ENCODE data around the gene ADGRA3.

The ADGRA3 gene

GRCh38 chr4:22473268-22473667 is 42.6 kb downstream of the ADGRA3 start:
- no peaks in the 10 kb centered on the region for H3K36me3 ChIP-seq (ENCODE audit: insufficient read depth, low read length)
- no peak overlapping the region for H3K4me3 ChIP-seq
- no peaks in the 10 kb centered on the region for H3K9me3 ChIP-seq (ENCODE audit: low read depth, low read length)
- DNase-seq (ENCODE audit: low read depth, low spot score) = no peak
- no peak for TF ChIP-seq FOXP2 (optimal IDR thresholded peaks at IDR 0.05; ENCODE audit: control extremely low read depth, extremely low read length, insufficient read depth)
- no peak for TF ChIP-seq EZH2 (IDR thresholded peaks at IDR 0.05)
- TF ChIP-seq POLR2AphosphoS5 (IDR thresholded peaks at IDR 0.05; ENCODE audit: borderline replicate concordance, low read depth, low read length) = no peak
- no peak overlapping the region for H3K27ac ChIP-seq
- no peak overlapping the region for H3K9ac ChIP-seq (ENCODE audit: insufficient read length)

GRCh38 chr4:22471999-22472461 is 43.8 kb downstream of the ADGRA3 start:
- Histone ChIP-seq H3K36me3 (ENCODE audit: insufficient read depth, low read length) (no peaks in the 10 kb centered on the region), H3K9ac (ENCODE audit: insufficient read length) (no peak overlapping the region), H3K9me3 (ENCODE audit: low read depth, low read length) (no peaks in the 10 kb centered on the region), H3K27ac (no peak overlapping the region), H3K4me3 (no peak overlapping the region)
- DNase-seq (ENCODE audit: low read depth, low spot score) = no peak
- TF ChIP-seq EZH2 (IDR thresholded peaks at IDR 0.05) = no peak
- TF ChIP-seq POLR2AphosphoS5 (IDR thresholded peaks at IDR 0.05; ENCODE audit: borderline replicate concordance, low read depth, low read length) = no peak
- TF ChIP-seq FOXP2 (optimal IDR thresholded peaks at IDR 0.05; ENCODE audit: control extremely low read depth, extremely low read length, insufficient read depth) = no peak

- TF ChIP-seq EZH2 (IDR thresholded peaks at IDR 0.05) (no peak), POLR2AphosphoS5 (IDR thresholded peaks at IDR 0.05; ENCODE audit: borderline replicate concordance, low read depth, low read length) (no peak), FOXP2 (optimal IDR thresholded peaks at IDR 0.05; ENCODE audit: control extremely low read depth, extremely low read length, insufficient read depth) (no peak)
- Histone ChIP-seq H3K9ac (ENCODE audit: insufficient read length) (no peak overlapping the region), H3K4me3 (no peak overlapping the region), H3K27ac (no peak overlapping the region), H3K36me3 (ENCODE audit: insufficient read depth, low read length) (no peaks in the 10 kb centered on the region), H3K9me3 (ENCODE audit: low read depth, low read length) (no peaks in the 10 kb centered on the region)
- DNase-seq (ENCODE audit: low read depth, low spot score) = no peak
Observed at GRCh38 chr4:22471419-22471818, 44.4 kb downstream of the ADGRA3 start.

GRCh38 chr4:22466581-22466980 is 49.3 kb downstream of the ADGRA3 start:
- no peak overlapping the region for H3K9ac ChIP-seq (ENCODE audit: insufficient read length)
- H3K27ac ChIP-seq = no peak overlapping the region
- no peaks in the 10 kb centered on the region for H3K36me3 ChIP-seq (ENCODE audit: insufficient read depth, low read length)
- DNase-seq (ENCODE audit: low read depth, low spot score) = no peak
- no peak overlapping the region for H3K4me3 ChIP-seq
- TF ChIP-seq EZH2 (IDR thresholded peaks at IDR 0.05) (no peak), FOXP2 (optimal IDR thresholded peaks at IDR 0.05; ENCODE audit: control extremely low read depth, extremely low read length, insufficient read depth) (no peak), POLR2AphosphoS5 (IDR thresholded peaks at IDR 0.05; ENCODE audit: borderline replicate concordance, low read depth, low read length) (no peak)
- H3K9me3 ChIP-seq (ENCODE audit: low read depth, low read length) = no peaks in the 10 kb centered on the region

GRCh38 chr4:22465996-22466395 is 49.9 kb downstream of the ADGRA3 start:
- H3K27ac ChIP-seq = no peak overlapping the region
- no peaks in the 10 kb centered on the region for H3K9me3 ChIP-seq (ENCODE audit: low read depth, low read length)
- no peak for TF ChIP-seq FOXP2 (optimal IDR thresholded peaks at IDR 0.05; ENCODE audit: control extremely low read depth, extremely low read length, insufficient read depth)
- TF ChIP-seq POLR2AphosphoS5 (IDR thresholded peaks at IDR 0.05; ENCODE audit: borderline replicate concordance, low read depth, low read length) = no peak
- no peak for TF ChIP-seq EZH2 (IDR thresholded peaks at IDR 0.05)
- DNase-seq (ENCODE audit: low read depth, low spot score) = no peak
- H3K9ac ChIP-seq (ENCODE audit: insufficient read length) = no peak overlapping the region
- no peaks in the 10 kb centered on the region for H3K36me3 ChIP-seq (ENCODE audit: insufficient read depth, low read length)
- no peak overlapping the region for H3K4me3 ChIP-seq

- Histone ChIP-seq H3K4me3 (no peak overlapping the region), H3K9ac (ENCODE audit: insufficient read length) (no peak overlapping the region), H3K27ac (no peak overlapping the region), H3K9me3 (ENCODE audit: low read depth, low read length) (no peaks in the 10 kb centered on the region), H3K36me3 (ENCODE audit: insufficient read depth, low read length) (no peaks in the 10 kb centered on the region)
- no peak for DNase-seq (ENCODE audit: low read depth, low spot score)
- TF ChIP-seq EZH2 (IDR thresholded peaks at IDR 0.05) (no peak), FOXP2 (optimal IDR thresholded peaks at IDR 0.05; ENCODE audit: control extremely low read depth, extremely low read length, insufficient read depth) (no peak), POLR2AphosphoS5 (IDR thresholded peaks at IDR 0.05; ENCODE audit: borderline replicate concordance, low read depth, low read length) (no peak)
Observed at GRCh38 chr4:22465349-22465748, 50.5 kb downstream of the ADGRA3 start.

GRCh38 chr4:22463179-22463578 is 52.7 kb downstream of the ADGRA3 start:
- H3K4me3 ChIP-seq = no peak overlapping the region
- no peak for DNase-seq (ENCODE audit: low read depth, low spot score)
- H3K27ac ChIP-seq = no peak overlapping the region
- no peaks in the 10 kb centered on the region for H3K9me3 ChIP-seq (ENCODE audit: low read depth, low read length)
- H3K9ac ChIP-seq (ENCODE audit: insufficient read length) = no peak overlapping the region
- no peaks in the 10 kb centered on the region for H3K36me3 ChIP-seq (ENCODE audit: insufficient read depth, low read length)
- TF ChIP-seq EZH2 (IDR thresholded peaks at IDR 0.05) = no peak
- TF ChIP-seq FOXP2 (optimal IDR thresholded peaks at IDR 0.05; ENCODE audit: control extremely low read depth, extremely low read length, insufficient read depth) = no peak
- no peak for TF ChIP-seq POLR2AphosphoS5 (IDR thresholded peaks at IDR 0.05; ENCODE audit: borderline replicate concordance, low read depth, low read length)

GRCh38 chr4:22462688-22463087 is 53.2 kb downstream of the ADGRA3 start:
- no peaks in the 10 kb centered on the region for H3K36me3 ChIP-seq (ENCODE audit: insufficient read depth, low read length)
- H3K27ac ChIP-seq = no peak overlapping the region
- H3K9me3 ChIP-seq (ENCODE audit: low read depth, low read length) = no peaks in the 10 kb centered on the region
- no peak overlapping the region for H3K9ac ChIP-seq (ENCODE audit: insufficient read length)
- TF ChIP-seq EZH2 (IDR thresholded peaks at IDR 0.05) (no peak), POLR2AphosphoS5 (IDR thresholded peaks at IDR 0.05; ENCODE audit: borderline replicate concordance, low read depth, low read length) (no peak), FOXP2 (optimal IDR thresholded peaks at IDR 0.05; ENCODE audit: control extremely low read depth, extremely low read length, insufficient read depth) (no peak)
- no peak for DNase-seq (ENCODE audit: low read depth, low spot score)
- no peak overlapping the region for H3K4me3 ChIP-seq

- Histone ChIP-seq H3K9me3 (ENCODE audit: low read depth, low read length) (no peaks in the 10 kb centered on the region), H3K36me3 (ENCODE audit: insufficient read depth, low read length) (no peaks in the 10 kb centered on the region), H3K4me3 (no peak overlapping the region), H3K9ac (ENCODE audit: insufficient read length) (no peak overlapping the region), H3K27ac (no peak overlapping the region)
- no peak for TF ChIP-seq POLR2AphosphoS5 (IDR thresholded peaks at IDR 0.05; ENCODE audit: borderline replicate concordance, low read depth, low read length)
- no peak for TF ChIP-seq EZH2 (IDR thresholded peaks at IDR 0.05)
- TF ChIP-seq FOXP2 (optimal IDR thresholded peaks at IDR 0.05; ENCODE audit: control extremely low read depth, extremely low read length, insufficient read depth) = no peak
- no peak for DNase-seq (ENCODE audit: low read depth, low spot score)
Observed at GRCh38 chr4:22460266-22460665, 55.6 kb downstream of the ADGRA3 start.

All from SK-N-MC (cell line).